NCI-H774 (cell line): ENCODE data around the gene CDH20.

Source experiments
- DNase-seq: peaks from one replicate; lab custom pipeline; 2025; lab: John Stamatoyannopoulos, UW

Gene CDH20

GRCh38 chr18:61426492-61427053, 93.3 kb downstream of the CDH20 start:
- no peak for DNase-seq

DNA sequence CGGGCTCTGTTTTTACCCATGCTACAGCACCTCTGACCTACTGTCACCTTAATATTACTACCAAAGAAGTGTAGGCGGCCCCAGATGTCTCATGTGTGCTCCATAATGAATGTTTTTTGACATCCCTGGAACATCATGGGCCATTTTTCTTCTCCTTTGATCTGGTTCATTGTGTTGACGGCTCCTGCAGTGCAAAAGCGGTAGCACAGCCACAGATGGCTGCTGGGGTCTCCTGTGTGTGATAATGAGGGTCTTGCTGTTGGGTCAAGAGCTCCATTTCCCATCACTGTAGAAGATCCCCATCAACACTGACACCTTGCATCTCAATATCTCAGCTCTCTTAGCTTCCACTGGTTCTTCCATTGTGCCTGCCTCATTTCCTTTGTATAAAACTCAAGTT, 95.0 kb downstream of the CDH20 start:
- DNase-seq = no peak

DNA sequence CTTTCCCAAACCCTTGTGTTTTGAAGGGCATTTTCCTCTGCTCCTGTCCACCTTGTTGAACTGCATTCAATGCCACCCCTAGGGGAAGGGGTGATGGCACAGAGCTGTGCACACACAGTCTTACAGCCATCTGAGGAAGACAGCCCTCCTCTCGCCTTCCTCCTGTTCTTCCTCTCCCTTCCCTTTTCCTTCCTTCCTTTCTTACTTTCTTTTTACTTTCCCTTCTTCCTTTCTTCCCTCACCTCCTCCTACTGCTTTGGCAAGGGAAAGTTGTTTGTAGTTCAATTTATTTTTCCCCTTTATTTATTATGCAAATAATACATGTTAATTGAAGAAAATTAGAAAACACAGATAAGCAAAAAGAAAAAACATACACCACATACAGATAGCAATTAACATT, 99.4 kb downstream of the CDH20 start:
- DNase-seq = no peak

GRCh38 chr18:61435064-61435652, 101.9 kb downstream of the CDH20 start:
- DNase-seq = no peak

GRCh38 chr18:61443081-61443725, 110.0 kb downstream of the CDH20 start:
- DNase-seq = no peak

- DNase-seq = no peak
These were observed 115.1 kb downstream of the CDH20 start for GRCh38 chr18:61448316-61448715.

DNA sequence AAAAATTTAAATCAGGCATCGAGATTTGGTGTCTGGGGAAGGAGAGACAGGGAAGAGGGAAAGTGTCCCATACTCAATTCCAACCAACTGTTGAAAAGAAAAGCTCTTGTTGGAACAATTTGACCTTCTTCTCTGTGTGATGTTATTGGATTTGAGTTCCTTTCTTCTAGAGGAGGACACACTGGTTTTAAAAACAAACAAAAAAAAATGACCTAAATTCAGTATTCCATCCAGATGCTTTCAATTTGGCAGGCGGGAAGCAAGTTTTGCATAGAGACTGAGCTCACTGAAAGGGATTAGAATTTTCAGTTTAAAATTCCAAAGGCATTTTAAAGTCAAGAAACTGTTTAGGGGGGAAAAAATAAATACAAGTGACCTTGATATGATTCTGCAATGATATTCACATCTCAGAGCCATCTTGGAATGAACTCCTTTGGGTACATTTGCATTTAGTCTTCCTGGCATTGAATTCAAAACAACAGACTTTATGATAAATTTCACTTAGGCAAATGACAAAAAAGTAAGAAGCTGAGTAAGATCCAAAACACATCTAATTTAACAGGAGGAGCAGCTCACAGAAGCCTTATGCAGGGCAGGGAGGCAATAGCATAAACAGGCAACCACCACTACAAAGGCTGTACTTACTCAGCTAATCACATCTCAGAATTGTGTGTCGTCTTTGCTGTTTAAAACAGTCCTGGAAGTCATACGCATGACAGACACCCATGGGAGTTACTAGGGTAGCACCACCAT, 126.8 kb downstream of the CDH20 start:
- no peak for DNase-seq

- DNase-seq = no peak
These were observed 131.4 kb downstream of the CDH20 start for GRCh38 chr18:61464551-61465142.

GRCh38 chr18:61466736-61467135, 133.5 kb downstream of the CDH20 start:
- DNase-seq = no peak

DNA sequence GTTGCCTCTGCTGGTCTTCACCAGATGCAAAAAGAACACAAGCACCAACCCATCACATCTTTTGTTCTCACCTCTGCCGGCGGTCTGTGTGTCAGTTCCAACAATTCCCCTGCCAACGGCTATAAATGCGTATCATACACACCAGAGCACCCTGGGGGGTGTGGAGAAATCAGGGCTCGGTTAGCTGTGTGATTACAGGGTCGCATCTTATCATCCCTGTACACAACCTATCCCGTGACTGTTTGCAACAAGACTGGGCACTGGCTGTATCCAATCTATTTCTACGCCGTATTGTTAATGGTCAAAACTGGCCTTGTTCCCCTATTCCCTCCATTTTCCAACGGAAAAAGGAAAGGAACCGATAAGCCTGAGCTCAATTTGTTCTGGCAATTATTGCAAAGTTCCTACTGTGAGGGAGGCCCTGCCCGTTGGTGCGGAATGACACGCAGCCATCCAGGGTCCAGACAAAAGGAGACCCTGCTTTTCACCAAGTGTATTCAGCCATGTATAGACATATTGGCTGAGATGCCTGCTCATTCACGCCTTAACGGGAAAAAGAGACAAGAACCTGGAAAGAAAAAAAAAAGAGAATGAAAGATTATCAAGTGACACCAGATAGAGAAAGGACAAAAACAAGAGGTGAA, 136.9 kb downstream of the CDH20 start:
- no peak for DNase-seq

GRCh38 chr18:61471541-61471940, 138.3 kb downstream of the CDH20 start:
- no peak for DNase-seq

DNA sequence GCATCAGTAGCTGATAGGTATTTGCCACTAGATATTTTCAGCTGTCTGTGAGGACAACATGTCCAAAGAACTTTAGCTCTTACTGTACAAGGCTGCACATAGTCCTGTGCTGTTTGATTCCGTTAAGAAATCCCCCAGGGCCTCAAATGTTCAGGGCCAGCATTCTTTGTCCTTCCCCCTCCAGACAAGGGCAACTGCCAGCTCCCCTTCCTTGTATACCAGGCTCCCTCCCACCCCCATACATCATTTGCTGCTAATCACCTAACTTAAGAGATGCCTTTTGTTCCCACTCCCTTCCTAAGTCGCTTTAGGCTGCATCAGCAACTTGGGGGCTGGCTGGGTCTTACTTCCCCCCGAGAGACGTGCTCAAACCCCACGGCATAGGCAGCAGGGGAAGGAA, 138.7 kb downstream of the CDH20 start:
- DNase-seq = no peak

DNA sequence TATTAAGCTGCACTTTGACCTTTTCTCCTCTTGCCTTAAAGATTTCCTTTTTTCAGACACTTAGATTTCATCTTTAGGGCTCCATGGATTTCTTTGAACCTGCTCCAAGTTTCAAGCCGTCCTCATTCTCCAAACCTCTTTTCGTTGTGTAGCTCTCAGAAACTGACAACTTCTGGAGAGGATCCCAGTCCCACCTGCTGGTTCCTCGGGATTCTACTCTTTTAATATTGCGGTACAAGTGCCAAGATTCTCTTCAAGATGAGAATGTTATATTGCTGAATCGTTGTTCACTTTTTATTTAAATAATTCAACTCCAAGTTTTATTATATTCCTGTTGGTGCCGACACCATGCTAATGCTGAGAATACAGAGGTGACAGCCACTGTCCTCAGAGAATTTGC, 141.1 kb downstream of the CDH20 start:
- DNase-seq = no peak

DNA sequence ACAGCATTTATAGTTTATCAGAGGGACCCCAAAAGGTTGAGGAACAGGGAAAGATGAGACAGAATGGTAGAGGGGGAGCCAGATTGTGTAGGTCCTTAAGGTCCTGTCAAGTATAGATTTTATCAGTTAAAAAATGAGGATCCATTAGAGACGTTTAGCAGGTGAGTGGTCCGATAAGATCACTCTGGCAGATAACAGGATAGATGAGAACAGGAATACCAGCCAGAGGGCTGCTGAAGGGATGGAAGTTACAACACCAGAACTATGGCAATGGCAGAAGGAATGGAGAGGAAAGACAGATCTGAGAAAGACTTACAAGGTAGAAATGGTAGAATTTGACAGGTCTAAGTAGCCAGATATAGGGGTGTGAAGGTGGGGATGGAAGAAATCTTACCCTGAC, 141.7 kb downstream of the CDH20 start:
- no peak for DNase-seq

DNA sequence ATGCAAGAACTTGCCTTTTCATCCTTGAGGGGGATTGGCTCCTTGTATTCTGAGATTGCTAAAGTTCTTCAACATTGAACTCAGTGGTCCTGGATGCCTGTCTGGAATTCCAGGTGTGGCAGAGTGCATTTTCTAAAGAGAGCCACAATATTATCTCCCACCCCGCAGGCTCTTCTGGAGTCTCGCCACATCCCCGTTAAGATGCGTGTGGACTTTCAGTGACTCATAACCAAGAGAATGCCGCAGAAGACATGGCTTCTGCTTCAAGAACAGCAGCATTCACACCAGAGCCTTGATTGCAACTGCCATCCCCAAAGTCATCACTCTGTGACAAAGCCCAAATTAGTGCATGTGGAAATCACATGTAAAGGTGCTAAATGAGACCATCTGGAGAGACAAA, 142.7 kb downstream of the CDH20 start:
- no peak for DNase-seq

DNA sequence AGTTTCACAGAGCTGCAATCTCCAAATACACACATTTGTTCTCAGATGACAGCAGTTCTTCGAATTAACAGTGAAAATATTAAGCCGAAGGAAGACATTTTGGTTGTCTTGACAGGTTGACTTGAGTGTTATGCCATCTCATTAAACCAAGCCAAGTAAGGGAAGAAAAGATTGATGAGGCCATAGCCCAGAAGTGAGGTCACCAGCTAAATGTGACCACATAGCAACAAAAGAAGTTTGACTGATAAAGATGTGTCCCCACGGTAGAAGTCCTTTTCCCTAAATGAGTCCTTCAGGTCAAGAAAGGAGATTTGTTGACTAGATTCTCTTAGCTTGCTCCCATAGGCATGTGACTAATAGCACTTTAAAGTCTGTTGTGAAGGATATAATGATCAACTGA, 156.1 kb downstream of the CDH20 start:
- DNase-seq = no peak

DNA sequence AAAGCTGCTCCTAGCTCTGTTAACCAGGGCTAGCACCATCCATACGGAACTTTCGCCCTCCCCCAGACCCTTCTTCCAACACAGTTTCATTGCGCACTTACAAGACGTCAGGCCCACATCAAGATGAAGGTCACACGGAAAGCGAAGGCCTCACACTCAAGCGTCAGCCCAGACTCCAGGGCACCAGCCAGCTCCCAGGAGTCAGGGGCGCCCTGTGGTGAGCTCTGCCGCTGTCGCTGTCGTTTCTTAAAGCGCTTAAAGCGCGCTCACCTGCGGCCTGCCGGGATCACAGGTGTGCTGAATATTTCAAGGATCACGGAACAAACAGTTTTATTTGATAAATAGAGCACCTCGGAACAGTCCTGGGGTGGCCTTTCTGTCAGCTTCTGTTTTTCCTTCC, 163.1 kb downstream of the CDH20 start:
- no peak for DNase-seq

DNA sequence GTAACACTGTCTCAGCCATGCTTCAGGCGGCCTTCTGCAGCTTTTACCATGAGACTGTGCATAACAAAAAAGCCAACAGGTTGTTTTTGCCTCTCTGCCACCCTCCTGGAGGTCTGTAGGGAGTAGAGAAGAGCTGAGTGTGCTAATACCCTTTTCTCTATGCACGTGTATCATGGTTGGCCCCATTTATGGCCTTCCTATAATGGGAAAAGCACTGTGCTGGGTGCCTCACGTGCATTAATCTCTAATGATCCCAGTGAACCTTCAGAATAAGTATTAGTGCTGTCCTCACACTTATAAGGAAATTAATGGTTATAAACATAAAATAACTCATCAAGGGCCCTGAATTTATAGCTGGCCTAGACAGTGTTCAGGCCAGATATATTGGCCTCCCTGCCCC, 164.2 kb downstream of the CDH20 start:
- no peak for DNase-seq

- peak; percentile 52 for DNase-seq
These were observed 169.2 kb downstream of the CDH20 start for GRCh38 chr18:61502472-61502871.

- no peak for DNase-seq
These were observed 170.5 kb downstream of the CDH20 start for GRCh38 chr18:61503688-61504087.

DNA sequence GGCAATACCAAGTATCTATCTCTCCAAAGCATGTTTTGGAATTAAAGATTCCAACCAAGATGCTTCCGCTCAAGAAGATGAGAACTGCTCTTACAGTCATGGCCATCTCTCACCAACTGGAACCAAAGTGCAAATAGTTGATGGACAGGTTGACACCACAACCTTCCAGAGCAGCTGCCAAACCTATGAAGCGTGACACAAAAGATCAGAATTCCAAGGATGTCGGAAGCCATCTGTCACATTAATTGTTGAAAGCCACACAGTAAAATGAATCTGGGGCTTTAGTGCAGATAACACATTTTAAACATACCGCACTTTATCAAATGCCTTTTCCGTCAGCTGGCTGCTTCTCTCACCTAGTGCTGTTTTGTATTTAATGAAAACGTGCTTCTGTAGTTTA, 195.7 kb downstream of the CDH20 start:
- DNase-seq = no peak

DNA sequence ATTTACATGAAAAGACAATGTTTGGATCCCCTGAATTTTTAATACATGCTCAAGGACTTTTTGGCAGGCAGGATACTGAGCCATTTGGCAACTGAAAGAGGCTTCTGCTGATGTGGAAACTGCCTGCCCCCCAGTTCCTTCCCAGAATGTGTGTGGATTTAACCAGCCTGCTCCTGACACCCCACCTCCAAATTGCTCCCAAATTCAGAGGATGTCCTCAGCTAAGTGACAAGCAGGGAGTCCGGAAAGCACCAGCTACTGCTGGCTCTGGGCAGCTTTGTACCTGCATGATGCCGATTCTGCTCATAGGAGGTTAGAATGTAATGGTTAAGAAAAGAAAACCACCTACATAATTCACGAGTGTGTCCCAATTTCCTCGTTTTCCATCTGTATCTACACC, 197.5 kb downstream of the CDH20 start:
- DNase-seq = no peak
